B cell (primary cell): ENCODE results near the gene NDUFB7. TPM values are rescaled to one million over a fixed set of nuclear protein-coding genes. Genes with fewer than 3 reads are reported as not detected.
"Not testable (repeated sequence)": the region's sequence is repeated elsewhere in the genome, so short reads cannot be mapped to it uniquely, and the experiment has no call there.

ENCODE experiments used
- ATAC-seq: fragments of 200-7000 bp; cut with Tn5 transposase; one replicate; pipeline ENCODE4 v1.10.0; 2021; ENCODE audit warnings: low read depth, mild to moderate bottlenecking, moderate number of reproducible peaks, moderate library complexity
- CTCF ChIA-PET: fragments of 350-600 bp; sonication (Branson Sonifier 250); formaldehyde crosslinking; loops from one replicate; lab custom pipeline; 2021; ENCODE audit warnings: antibody characterized with exemption, inconsistent platforms; lab: Charles Lee
- POLR2A ChIA-PET: fragments of 350-600 bp; sonication (Branson Sonifier 250); formaldehyde crosslinking; loops from one replicate; lab custom pipeline; 2021; ENCODE audit warnings: antibody characterized with exemption; lab: Charles Lee
- DNase-seq: peaks from one replicate; pipeline ENCODE4 v3.0.0; 2013
- H2AFZ ChIP-seq: 2 replicates; pipeline ENCODE4 v1.6.1; 2012; ENCODE audit warnings: mild to moderate bottlenecking, low read depth, low read length; ENCODE audit not compliant: insufficient read depth, poor library complexity, severe bottlenecking
- H3K27ac ChIP-seq, 2 donors: 1 replicate in 1 of 2; 2 replicates in 1 of 2; pipeline ENCODE4 v1.5.1; 2012 to 2013; ENCODE audit warnings: low read length in 2 of 2, mild to moderate bottlenecking in 2 of 2, moderate library complexity in 1 of 2
- H3K27me3 ChIP-seq, 4 experiments: fragments of 200-600 bp in 1 of 4; sonication (generic) in 1 of 4; replicated peaks in 1 of 4; 1 replicate in 2 of 4; 2 replicates in 2 of 4; pipeline versions ENCODE4 v1.6.1 to v1.7.0; 2013 to 2016; ENCODE audit warnings: low read length in 3 of 4, mild to moderate bottlenecking in 2 of 4, mixed read lengths in 1 of 4, moderate library complexity in 1 of 4; ENCODE audit not compliant: insufficient read depth in 4 of 4, control insufficient read depth in 3 of 4; ENCODE audit errors: control extremely low read depth in 1 of 4
- H3K36me3 ChIP-seq, 2 experiments: replicated peaks in 1 of 2; 1 replicate in 1 of 2; 2 replicates in 1 of 2; pipeline versions ENCODE4 v1.6.1 to v1.7.1; 2013; ENCODE audit warnings: low read length in 1 of 2; ENCODE audit not compliant: insufficient read depth in 2 of 2, control insufficient read depth in 1 of 2; ENCODE audit errors: control extremely low read depth in 1 of 2, extremely low read depth in 1 of 2
- H3K4me1 ChIP-seq, 2 donors: fragments of 200-600 bp in 1 of 2; sonication (generic) in 1 of 2; 1 replicate in 1 of 2; 2 replicates in 1 of 2; pipeline versions ENCODE4 v1.5.1 to v1.6.1; 2013 to 2017; ENCODE audit warnings: low read length in 2 of 2; ENCODE audit not compliant: control insufficient read depth in 2 of 2, insufficient read depth in 2 of 2
- H3K4me2 ChIP-seq: replicated peaks from 2 replicates; pipeline ENCODE3; 2012; ENCODE audit warnings: mild to moderate bottlenecking, low read depth, low read length; ENCODE audit not compliant: poor library complexity, severe bottlenecking
- H3K4me3 ChIP-seq, 5 experiments: fragments of 200-600 bp in 1 of 5; sonication (generic) in 1 of 5; 1 replicate in 3 of 5; 2 replicates in 2 of 5; pipeline versions ENCODE4 v1.5.1 to v1.7.0; 2011 to 2016; ENCODE audit warnings: low read length in 4 of 5, mild to moderate bottlenecking in 4 of 5, low read depth in 2 of 5, control low read depth in 1 of 5, moderate library complexity in 1 of 5; ENCODE audit not compliant: insufficient read depth in 1 of 5; ENCODE audit errors: control extremely low read depth in 1 of 5, extremely low read depth in 1 of 5
- H3K79me2 ChIP-seq: fragments of 200-600 bp; sonication (generic); one replicate; pipeline ENCODE4 v1.6.0; 2016; ENCODE audit warnings: low read length; ENCODE audit not compliant: control insufficient read depth, insufficient read depth
- H3K9ac ChIP-seq: fragments of 200-600 bp; sonication (generic); 2 replicates; pipeline ENCODE4 v1.6.1; 2017; ENCODE audit warnings: mild to moderate bottlenecking, low read length, moderate library complexity
- H3K9me3 ChIP-seq, 3 donors: one replicate each; pipeline versions ENCODE4 v1.6.1 to v1.7.1; 2013; ENCODE audit warnings: low read length in 2 of 3; ENCODE audit not compliant: control insufficient read depth in 2 of 3, insufficient read depth in 1 of 3; ENCODE audit errors: control extremely low read depth in 1 of 3
- H4K20me1 ChIP-seq: 2 replicates; pipeline ENCODE4 v1.6.0; 2012; ENCODE audit warnings: mild to moderate bottlenecking, low read length; ENCODE audit not compliant: insufficient read depth, control insufficient read depth, poor library complexity, severe bottlenecking
- H3K27ac Mint-ChIP-seq: one replicate; pipeline ENCODE4 v1.8.0; 2021; ENCODE audit warnings: mixed read lengths
- H3K27me3 Mint-ChIP-seq: one replicate; pipeline ENCODE4 v1.8.0; 2021; ENCODE audit warnings: mixed read lengths
- H3K4me1 Mint-ChIP-seq: one replicate; pipeline ENCODE4 v1.8.0; 2021; ENCODE audit warnings: mixed read lengths
- H3K4me3 Mint-ChIP-seq: one replicate; pipeline ENCODE4 v1.8.0; 2021; ENCODE audit warnings: mixed read lengths
- H3K9me3 Mint-ChIP-seq: one replicate; pipeline ENCODE4 v1.8.0; 2022; ENCODE audit warnings: mixed read lengths; ENCODE audit not compliant: insufficient read depth
- CTCF ChIP-seq: fragments of 200-600 bp; IDR thresholded peaks from one replicate; pipeline ENCODE4 v1.8.0; 2022; ENCODE audit warnings: antibody characterized with exemption, mild to moderate bottlenecking
- EZH2 ChIP-seq: IDR thresholded peaks from 2 replicates; pipeline ENCODE4 v1.6.1; 2012; ENCODE audit warnings: borderline replicate concordance, low read depth, mild to moderate bottlenecking, moderate library complexity, low read length; ENCODE audit not compliant: insufficient read depth, poor library complexity, severe bottlenecking
- WGBS: methylation state at CpG from one replicate; pipeline ENCODE4 v1.1.5; 2013; ENCODE audit warnings: missing lambda C conversion rate; ENCODE audit not compliant: insufficient coverage; 5-methylcytosine and 5-hydroxymethylcytosine counted together
- intact Hi-C: fragments of 100-400 bp; cut with micrococcal nuclease; formaldehyde crosslinking; loops from one replicate; pipeline ENCODE4 v1.10.0; 2022
- polyA plus RNA-seq: library from polyadenylated mRNA; depleted of rRNA; stranded (reverse); fragments of >200 nt; gene quantifications from 2 replicates; pipeline ENCODE4 v1.2.3, GENCODE V29; 2012
- total RNA-seq, 2 donors: library from RNA; stranded (reverse); fragments of 120-200 nt in 1 of 2; gene quantifications; 1 replicate in 1 of 2; 2 replicates in 1 of 2; pipeline versions ENCODE4 v1.2.3 to v1.2.4, GENCODE V29; 2013 to 2022

The NDUFB7 gene
- total and polyA plus RNA-seq, 2 donors (not counting 1 experiment from before 2014, with no cell fraction given) = 71.5 to 168 TPM

GRCh38 chr19:14584372-14584771 lies 12.5 kb upstream of the NDUFB7 start:
- Histone ChIP-seq H3K27ac (peak overlapping the region; percentile 57 to 79), H4K20me1 (peaks cover 33% of the 10 kb centered on the region), H3K4me3 (peak overlapping the region; percentile 76 to 85 (median 85)), H3K79me2 (peaks cover 82% of the 10 kb centered on the region), H3K4me1 (peaks cover 42 to 70% of the 10 kb centered on the region in 2 donors), H3K9ac (peak overlapping the region; percentile 71), H3K4me2 (peak overlapping the region; percentile 73), H3K36me3 (peaks cover 0 to 19% of the 10 kb centered on the region in 2 experiments)
- DNase-seq, H3K27me3 ChIP-seq, H2AFZ ChIP-seq, intact Hi-C loops, ATAC-seq, H3K9me3 ChIP-seq, H3K27me3 Mint-ChIP-seq, H3K9me3 Mint-ChIP-seq: not testable (repeated sequence)
- ChIA-PET POLR2A (interaction anchor here (0.6 to 2.3 kb wide), 5 partner anchors 15 to 31 kb away, joined by 3 to 11 read pairs (median 3); no protein-coding TSS in a partner anchor), CTCF (interaction anchor here (0.6 to 1.2 kb wide), 3 partner anchors 10 to 102 kb away, joined by 3 to 5 read pairs (median 4); no protein-coding TSS in a partner anchor)
- peaks cover 67% of the 10 kb centered on the region for H3K4me1 Mint-ChIP-seq
- 18% methylated on average over 2 of the region's 5 CpGs for WGBS
- H3K27ac Mint-ChIP-seq = peak overlapping the region; percentile 95
- H3K4me3 Mint-ChIP-seq = peak overlapping the region; percentile 100

DNA sequence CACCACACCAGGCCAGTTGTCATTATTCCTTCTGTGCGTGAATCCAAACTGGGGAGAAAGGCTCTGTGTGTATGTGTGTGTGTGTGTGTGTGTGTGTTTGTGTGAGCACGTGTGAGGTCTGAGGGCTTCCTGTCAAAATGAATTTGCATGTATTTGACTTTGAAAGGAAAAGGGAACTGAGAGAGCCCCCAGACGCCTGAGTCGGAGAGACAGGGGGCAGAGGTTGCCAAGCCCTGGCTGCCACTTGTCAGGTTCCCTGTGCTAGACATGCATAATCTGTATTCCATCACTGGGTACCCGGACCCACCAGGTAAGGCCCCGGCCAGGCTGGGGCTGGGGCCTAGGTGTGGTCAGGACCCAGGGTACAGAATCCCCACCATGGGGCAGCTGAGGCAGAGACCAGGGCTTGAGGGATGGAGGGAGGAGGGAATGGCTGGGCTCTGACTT lies 11.1 kb upstream of the NDUFB7 start, which contains the start of gene CLEC17A:
Gene CLEC17A (plus strand): TSS at position 191 of the 447 bp plus-strand sequence. CDS start 77 bp downstream, at position 268.
- ATAC-seq (peak; percentile 74), DNase-seq (peak; percentile 91)
- TF ChIP-seq CTCF = no peak
- no peak for TF ChIP-seq EZH2
- H4K20me1 ChIP-seq = peaks cover 27% of the 10 kb centered on the region
- CTCF ChIA-PET = no interaction called here
- Mint-ChIP-seq H3K27me3 (no peaks in the 10 kb centered on the region), H3K9me3 (no peaks in the 10 kb centered on the region), H3K4me1 (peaks cover 64% of the 10 kb centered on the region), H3K27ac (peak within 1 kb of the TSS; percentile 95), H3K4me3 (peak within 1 kb of the TSS; percentile 100)
- H3K9me3 ChIP-seq = no peaks in the 10 kb centered on the region
- peak within 1 kb of the TSS; percentile 76 to 85 (median 85) for H3K4me3 ChIP-seq
- H3K79me2 ChIP-seq = peaks cover 73% of the 10 kb centered on the region
- H3K36me3 ChIP-seq = peaks cover 0 to 14% of the 10 kb centered on the region in 2 experiments
- no peaks in the 10 kb centered on the region for H3K27me3 ChIP-seq
- 3% methylated on average over 3 of the region's 6 CpGs for WGBS
- POLR2A ChIA-PET = interaction anchor here (1.3 kb wide), 1 partner anchor 103 kb away, joined by 3 read pairs; no protein-coding TSS in a partner anchor
- intact Hi-C loops = loop anchor here (1.0 kb wide), 3 partner anchors 9 to 31 kb away; no protein-coding TSS in a partner anchor
- peak within 1 kb of the TSS; percentile 57 to 79 for H3K27ac ChIP-seq
- H2AFZ ChIP-seq = no peak within 1 kb of the TSS
- peaks cover 49 to 75% of the 10 kb centered on the region in 2 donors for H3K4me1 ChIP-seq
- peak within 1 kb of the TSS; percentile 73 for H3K4me2 ChIP-seq
- peak within 1 kb of the TSS; percentile 71 for H3K9ac ChIP-seq
